ENCODE data around the gene CDC14A.
"Not testable (repeated sequence)": the region's sequence is repeated elsewhere in the genome, so short reads cannot be mapped to it uniquely, and the experiment has no call there.

Gene CDC14A

DNA sequence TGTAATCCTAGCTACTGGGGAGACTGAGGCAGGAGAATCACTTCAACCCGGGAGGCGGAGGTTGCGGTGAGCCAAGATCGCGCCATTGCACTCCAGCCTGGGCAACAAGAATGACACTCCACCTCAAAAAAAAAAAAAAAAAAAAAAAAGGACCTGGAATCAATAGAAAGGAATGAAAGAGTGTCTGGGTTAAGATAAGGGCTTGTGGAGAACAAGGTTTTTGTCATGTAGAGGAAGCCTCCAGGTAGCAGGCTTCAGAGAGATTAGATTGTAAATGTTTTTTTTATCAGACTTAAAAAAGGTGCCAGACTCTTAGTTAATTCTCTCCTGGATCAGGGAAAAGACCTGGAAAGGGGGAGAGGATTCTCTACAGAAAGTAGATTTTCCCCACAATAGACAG is 14.4 kb upstream of the CDC14A start:
- DNase-seq (ENCODE audit: low read depth) = not testable (repeated sequence)

DNA sequence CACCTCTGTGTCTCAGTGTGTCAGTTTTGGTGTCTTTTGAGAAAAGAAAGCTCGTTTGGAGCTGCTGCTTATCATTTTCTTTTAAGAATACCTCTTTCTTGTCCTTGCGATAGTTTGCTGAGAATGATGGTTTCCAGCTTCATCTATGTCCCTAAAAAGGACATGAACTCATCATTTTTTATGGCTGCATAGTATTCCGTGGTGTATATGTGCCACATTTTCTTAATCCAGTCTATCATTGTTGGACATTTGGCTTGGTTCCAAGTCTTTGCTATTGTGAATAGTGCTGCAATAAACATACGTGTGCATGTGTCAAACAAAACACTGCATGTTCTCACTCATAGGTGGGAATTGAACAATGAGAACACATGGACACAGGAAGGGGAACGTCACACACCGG is 12.6 kb upstream of the CDC14A start:
- not testable (repeated sequence) for DNase-seq (ENCODE audit: low read depth)

DNA sequence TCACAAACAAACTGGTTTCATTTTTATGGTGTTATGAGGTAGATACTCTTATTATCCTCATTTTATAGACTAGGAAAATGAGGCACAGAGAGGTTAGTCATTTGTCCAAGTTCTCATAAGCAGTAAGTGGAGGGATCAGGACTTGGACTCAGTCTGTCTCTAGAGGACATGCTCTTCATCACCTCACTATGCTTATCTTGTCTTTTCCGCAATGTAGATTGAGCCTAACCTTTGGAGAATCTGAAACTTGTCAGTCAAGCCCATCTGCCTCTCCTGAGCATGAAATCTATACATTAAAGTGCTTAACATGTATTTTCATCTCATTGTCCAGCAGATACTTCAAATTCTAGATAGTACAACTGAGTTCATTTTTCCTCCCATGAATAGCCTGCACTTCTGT is 11.8 kb upstream of the CDC14A start:
- no peak for DNase-seq (ENCODE audit: low read depth)

DNA sequence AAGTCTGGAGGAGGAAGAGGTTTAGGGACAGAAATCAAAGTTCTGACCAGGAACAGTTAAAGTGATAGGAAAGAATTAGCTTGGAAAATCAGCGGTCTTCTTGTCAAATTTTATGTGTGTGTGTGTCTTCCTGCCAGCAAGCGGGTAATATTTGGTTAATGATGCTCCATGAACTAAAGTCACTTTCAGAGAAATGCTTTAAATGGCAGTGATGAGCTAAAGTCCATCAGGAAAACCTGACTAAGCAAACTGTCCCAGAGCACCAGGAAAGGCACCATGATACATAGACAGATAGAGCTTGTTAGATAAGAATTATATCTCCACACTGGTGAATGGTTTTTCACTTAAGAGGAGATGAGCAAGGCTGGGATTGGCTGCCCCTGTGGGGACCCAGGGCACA is 10.0 kb upstream of the CDC14A start:
- DNase-seq (ENCODE audit: low read depth) = no peak

DNA sequence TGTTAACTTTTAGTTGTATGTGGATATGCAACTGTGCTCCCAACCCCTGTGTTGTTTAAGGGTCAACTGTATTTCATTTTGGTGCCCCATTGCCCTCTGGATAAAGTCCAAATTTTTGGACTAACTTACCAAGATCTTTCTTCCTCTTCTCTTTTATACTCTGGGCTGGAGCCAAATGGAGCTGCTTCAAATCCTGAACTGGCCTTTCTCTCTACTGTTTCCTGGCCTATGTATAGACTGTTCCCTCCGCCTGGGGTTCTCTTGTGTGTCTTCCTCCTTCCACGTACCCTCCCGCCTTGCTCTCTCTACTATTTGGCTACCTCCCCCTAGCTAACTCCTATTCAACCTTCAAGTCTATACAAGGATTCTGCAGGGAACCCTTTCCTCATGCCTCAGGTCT is 8.4 kb upstream of the CDC14A start:
- DNase-seq (ENCODE audit: low read depth) = no peak

DNA sequence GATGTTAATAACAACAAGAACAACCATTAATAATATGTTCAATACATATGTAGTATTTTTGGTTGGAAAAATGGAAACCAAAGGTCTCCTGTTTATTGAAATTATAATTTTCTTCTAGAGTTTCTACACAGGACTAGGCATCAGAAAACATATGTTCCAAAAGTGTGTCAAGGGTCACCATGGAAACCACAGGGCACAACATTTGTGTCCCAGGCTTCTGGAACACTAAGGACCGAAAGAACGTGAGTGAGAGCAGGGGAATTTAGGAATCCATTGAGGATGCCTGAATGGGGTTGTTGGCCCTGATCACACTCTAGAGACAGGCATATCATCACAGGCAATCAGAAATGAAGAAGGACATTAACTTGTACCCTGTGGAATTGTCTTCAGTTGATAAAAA is 7.5 kb upstream of the CDC14A start:
- no peak for DNase-seq (ENCODE audit: low read depth)

DNA sequence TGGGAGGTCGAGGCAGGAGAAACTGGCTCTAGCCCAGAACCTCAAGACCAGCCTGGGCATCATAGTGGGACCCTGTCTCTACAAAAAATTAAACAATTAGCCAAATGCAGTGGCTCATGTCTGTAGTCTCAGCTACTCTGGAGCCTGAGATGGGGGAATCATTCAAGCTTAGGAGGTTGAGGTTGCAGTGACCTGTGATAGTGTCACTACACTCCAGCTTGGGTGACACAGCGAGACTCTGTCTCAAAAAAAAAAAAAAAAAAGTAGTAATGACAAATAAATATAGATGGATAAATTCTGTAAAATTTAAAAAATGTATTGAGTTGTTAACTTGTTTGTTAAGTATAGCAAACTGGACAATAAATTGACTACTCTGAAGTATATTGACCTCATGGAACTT is 5.9 kb upstream of the CDC14A start:
- no peak for DNase-seq (ENCODE audit: low read depth)

DNA sequence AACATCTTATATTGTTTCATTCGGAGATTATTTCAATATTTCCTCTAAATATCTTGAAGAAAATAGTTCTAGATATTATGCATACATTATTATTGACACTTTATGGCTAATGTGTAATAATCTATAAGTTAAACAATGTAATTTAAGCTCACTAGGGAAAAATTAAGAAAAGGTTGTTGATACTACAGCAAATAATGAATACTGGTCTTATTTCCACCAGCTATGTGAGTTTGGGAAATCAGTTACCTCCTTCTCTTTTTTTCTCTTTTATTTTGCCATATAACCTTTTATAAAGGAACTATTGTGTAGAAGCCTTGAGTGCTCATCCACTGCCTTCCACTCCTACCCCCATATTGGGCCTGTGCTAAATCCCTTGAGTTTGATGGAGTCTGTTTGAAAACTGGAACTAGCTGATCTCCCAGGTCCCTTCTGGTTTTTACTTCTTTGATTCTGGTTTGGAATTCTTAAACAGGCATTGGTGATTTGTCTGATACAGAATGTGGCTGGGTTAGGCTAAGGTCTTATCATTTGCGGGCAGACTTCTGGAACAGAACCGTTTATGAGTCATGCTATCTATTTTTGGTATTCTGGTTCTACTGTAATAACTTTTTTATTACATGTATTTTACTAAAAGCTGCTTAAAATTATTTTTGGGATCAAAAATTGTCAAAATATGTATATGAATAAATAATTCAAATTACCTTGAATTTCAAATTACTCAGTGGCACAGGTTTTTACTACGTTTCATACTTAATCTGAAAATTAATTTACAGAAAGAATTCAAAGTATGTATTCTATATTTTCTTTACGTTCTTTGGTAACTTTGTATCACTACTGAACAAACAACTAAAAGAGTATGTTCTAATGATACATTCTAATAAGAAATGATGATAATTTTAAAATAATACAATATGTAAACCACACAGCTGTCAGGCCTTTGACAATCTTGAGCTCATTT is 5.0 kb upstream of the CDC14A start:
- DNase-seq (ENCODE audit: low read depth) = no peak

DNA sequence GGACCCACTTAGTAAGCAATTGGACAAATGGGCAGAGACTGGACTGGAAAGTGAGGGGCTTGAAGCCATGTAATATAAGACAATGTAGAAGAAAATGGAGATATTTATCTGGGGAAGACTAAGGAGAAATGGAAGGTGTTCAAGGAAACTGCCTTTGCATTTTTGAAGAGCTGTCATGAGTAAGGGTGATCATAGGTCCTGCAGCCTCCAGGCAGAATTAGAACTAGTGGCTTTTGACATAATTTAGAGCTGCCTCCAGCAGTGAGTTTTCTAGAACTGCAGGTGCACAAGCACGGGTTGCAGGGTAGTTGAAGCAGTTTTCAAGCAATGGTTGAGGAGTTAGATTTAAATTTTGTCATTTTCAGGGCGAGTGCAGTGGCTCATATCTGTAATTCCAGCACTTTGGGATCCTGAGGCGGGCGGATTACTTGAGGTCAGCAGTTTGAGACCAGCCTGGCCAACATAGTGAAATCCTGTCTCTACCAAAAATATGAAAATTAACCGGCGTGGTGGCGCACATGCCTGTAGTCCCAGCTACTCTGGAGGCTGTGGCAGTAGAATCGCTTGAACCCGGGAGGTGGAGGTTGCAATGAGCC is 3.7 kb upstream of the CDC14A start:
- DNase-seq (ENCODE audit: low read depth) = no peak

DNA sequence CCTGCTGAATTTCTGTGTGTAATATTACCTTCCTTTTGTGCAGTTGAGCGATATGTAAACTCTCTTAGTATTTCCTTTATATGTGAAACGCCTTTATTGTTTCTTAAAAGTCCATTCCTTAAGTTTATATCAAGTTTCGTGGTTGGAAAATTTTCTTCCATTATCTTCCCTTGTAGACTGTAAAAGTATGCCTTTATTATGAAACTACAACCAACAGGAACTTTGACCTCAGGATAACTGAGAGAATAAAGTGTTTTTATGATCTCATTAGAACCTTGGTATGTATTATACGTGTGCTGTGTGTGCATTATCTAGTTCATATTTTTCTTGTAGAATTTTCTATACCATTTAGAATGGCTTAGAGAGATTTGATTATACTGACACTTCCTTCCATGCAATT is 3.1 kb upstream of the CDC14A start:
- DNase-seq (ENCODE audit: low read depth) = no peak

DNA sequence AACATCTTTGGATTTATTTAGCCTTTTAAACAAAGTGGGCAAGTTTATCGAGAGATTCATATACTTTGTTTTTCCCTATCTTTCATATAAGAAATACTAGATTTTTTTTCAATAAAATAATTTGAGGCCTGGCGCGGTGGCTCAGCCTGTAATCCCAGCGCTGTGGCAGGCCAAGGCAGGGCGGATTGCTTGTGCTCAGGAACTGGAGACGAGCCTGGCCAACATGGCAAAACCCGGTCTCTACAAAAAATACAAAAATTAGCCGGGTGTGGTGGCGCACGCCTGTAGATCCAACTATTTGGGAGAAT is 1.6 kb upstream of the CDC14A start:
- no peak for DNase-seq (ENCODE audit: low read depth)

DNA sequence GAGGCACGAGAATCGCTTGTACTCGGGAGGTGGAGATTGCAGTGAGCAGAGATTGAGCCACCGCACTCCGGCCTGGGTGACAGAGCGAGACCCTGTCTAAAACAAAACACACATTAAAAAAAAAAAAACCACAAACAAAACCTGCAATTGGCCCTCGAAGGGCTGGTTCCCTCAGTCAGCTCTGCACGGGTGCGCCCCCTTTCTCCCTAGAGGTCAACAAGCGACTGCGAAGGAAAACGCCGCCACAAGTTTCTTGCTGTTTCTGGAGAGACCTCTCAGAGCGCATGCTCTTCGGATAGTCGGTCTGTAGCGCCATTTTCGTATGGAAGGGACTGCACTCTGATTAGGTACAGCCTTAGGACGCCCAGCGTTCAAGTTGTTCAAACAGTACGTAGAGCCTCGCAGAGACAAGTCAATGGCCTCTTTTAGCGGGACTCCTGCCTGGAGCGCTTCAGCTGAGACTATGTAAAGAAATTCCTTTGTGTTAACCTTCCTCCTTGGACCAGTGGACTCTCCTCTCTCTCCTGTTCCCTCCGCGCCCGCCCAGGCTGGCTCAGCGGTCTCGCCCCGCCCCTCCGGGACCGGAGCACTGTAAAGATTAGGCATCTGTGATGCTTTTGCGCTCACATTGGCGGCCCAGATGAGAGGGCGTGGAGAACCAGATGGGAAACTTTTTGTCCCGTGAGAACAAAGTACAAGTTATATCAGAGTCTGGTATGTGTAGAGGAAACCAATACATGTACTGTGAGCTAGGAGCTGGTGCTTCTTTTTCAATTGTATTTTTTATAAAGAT is 1.0 kb upstream of the CDC14A start:
- peak; percentile 80 for DNase-seq (ENCODE audit: low read depth)

DNA sequence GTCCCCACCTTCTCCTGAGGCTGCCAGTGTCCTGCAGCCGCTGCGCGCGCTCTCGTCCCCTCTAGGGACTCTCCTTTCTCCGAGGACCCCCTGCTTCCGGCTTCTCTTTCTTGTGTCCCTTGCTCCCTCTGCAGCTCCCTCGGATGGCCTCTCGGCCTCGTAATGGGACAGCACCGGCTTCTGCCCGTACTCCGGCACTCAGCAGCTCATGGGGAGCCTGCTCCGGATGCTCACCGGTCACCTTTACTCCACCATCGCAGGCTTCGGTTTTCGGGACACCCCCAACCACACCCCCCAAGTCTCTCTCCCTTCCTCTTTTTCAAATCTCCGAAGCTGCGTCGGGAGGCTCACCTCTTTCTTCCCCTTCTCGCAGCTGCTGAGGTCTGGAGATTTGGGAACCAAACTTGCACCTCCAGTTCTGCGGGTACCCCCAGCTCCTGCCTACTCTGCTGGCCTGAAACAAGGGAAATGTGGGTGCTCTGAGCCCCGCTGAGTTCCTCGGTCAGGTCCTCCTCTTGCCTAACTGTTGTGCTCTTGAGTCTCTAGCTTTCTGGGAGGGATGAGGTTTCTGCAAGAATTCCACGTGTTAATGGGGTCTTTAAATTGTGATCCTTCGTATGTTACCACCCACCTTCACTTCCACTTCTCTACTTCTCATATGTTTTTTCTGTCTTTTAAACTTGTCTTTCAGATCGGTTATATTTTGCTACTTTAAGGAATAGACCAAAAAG is 930 bp downstream of the CDC14A start:
- DNase-seq (ENCODE audit: low read depth) = no peak

DNA sequence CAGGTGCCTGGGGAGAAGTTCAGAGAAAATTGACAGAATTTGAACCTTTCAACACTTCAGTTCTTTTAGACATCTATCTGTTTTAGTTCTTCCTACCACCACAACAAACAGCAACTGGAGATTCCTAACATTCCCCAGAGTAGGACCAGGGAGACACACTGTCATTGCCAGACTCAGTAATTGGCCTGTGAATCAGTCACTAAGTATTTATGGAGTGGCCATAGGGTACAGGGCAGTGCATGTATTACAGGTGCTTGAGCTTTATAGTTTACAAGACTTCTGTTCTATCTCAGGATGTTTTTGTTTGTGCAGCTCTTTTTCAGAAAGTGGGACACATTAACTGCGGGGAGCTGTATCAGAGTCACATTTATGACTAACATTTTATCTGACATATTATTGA is 1.7 kb downstream of the CDC14A start:
- no peak for DNase-seq (ENCODE audit: low read depth)

DNA sequence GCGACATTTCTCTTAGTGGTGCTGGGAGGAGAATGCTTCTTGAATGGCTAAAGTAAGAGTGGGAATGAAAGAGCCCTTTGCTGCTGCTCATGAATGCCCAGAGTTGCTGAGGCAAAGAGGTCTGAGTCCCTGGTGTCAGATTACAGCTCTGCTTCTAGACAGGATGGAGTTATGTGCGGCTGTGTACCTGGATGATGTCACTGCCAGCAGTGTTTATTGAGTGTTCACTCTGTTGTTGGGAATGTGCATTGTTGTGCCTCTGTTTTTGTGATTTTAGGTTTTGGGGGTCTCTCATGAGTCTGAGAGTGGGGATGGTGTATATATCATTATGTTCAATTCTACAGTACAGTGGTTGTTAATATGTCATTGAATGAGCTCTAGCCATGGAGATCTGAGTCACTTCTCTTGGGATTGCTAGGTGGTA is 2.7 kb downstream of the CDC14A start:
- no peak for DNase-seq (ENCODE audit: low read depth)

DNA sequence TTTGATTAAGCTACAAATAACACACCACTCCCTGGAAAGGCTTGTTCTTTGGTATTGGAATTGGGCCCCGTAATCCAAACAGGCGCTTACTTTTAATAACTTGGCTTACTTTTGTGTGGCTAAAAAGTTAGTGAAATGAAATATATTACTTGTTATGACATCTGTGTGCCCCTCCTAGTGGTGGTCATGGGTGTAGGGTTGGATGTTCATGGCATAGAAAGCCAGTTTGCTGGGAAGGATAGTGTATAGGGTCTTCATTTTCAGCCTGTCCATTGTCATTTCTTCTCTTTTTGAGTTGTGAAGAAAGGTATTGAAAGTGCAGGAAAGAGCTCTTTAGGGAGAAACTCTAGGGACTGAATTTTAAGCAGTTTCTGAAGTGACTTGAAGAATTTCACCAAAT is 5.9 kb downstream of the CDC14A start:
- DNase-seq (ENCODE audit: low read depth) = no peak

DNA sequence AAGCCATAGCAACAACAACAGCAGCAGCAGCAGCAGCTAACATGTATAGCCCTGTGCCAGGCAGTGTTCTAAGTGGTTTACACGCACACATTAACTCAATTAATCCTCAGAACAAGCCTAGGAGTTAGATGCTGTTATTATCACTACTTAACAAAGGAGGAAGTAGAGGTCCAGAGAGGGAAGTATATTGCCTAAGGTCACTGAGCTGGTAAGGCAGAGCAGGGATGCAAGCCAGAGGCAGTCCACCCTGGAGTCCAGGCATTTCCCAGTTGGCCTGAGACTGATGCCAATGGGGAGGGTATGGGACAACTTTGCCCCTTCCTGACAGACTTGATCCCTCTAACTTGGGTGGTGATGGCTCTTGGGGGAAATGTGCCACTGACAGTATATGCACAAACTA is 6.8 kb downstream of the CDC14A start:
- DNase-seq (ENCODE audit: low read depth) = no peak

DNA sequence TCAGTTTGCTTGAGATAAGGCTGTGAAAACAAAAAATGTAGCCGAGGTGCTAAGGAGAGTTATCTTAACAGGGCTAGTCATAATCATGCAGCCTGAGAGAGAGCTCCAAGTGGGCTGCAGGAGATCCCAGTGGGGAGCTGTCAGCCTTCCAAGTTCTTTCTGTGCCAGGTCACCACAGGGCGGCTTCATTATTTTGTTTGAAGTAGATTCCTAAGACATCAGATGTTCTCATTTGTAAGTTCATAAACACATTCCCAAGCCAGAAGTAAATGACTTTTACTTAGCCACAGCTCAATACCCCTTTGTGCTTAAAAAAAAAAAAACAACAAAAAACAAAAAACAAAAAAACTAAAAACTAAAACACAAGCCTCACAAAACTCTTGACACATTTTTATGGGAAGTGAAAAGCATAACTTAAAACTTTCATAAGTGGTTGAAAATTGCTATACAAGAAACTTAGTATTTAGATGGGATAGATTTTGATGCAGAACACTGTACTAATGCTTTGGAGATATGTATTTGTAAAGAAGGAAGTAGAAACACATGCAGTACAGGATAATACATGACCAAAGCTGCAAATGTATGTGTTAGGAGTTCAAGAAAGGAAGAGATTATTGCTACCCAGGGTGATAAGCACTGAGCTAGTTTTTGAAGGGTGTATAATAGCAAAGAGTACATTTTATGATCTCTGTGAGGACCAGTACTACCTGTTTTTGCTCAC is 8.6 kb downstream of the CDC14A start:
- DNase-seq (ENCODE audit: low read depth) = no peak

DNA sequence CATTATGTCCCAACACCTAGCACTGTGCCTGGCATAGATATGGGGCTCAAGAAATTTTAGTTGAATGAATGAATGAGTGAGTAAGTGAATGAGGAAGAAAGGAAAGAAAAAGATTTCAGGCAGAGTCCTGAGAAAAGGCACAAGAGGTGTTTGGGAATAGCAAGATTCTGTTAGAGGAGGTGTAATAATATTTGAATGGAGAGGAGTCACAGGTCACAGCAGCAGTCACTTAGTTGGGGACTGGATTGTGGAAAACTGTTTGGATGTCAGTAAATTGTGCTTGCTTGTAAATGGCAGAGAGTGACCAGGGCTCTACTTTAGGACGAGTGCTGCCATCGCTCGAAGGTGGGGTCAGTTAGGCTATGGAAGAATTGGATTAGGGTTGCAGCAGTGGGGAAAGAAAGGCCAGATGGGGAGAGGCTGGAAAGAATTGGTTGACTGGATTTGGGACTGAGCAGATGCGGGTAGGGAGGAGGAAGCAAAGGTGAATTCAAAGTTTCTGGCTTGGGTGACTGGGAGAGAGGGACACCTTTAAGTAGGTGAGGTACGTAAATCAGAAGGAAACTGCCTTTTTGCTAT is 9.3 kb downstream of the CDC14A start:
- no peak for DNase-seq (ENCODE audit: low read depth)

DNA sequence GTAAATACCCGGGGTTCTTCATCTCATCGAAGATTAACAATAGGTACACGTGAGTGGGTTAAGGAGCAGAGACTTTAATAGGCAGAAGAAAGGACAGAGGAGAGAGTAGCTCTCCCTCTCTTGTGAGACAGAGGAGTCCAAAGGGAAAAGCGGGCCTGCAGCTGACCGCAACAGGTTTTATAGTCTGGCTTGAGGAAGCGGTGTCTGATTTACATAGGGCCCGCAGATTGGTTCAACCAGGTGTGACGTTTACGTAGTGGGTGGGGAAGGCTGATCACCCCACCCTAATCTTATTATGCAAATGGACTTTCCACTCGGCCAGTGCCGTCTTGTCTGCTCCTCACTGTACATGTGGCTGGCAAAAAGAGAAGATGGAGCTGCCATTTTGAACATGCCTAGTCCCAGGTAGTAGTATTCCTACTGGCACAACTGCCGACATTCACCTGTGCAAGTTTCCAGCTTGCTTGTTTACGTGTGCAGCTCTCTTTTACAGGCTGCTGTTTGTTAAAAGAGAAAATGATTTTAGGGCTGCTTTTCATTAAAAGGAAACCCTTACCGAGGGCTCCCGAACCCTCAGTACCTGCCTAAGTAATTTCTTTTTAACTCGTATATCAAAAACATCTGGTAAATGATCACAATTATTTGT is 10.6 kb downstream of the CDC14A start:
- no peak for DNase-seq (ENCODE audit: low read depth)

DNA sequence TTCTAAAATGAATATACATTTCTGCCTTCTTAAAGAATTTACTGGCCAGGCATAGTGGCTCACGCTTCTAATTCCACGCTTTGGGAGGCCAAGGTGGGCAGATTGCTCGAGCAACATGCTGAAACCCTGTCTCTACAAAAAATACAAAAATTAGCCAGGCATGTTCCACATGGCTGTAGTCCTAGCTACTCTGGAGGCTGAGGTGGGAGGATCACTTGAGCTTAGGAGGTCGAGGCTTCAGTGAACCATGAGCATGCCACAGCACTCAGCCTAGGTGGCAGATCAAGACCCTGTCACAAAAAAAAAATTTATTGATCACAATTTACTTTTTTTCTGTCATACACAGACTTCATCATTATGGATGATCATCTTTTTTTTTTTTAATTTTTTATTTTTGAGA is 11.5 kb downstream of the CDC14A start:
- no peak for DNase-seq (ENCODE audit: low read depth)

All from fibroblast of the conjunctiva (primary cell).